ENCODE data around the gene KIAA0513.

KIAA0513 gene

DNA sequence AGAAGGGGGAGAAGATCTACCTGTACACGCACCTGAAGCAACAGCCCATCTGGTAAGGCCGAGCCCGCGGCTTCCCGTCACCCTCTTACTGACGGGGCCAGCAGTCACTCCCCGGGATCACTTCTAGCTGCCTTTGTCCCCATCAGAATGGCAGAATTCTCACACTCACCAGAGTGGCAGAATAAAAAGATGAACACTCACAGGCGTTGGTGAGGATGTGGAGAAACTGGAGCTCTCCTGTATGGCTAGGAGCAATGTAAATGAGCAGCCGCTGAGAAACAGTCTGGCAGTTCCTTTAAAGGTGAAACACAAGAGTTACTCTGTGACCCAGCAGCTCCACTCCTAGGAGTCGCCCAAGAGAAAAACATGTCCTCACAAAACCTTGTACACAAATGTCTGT is 51.4 kb downstream of the KIAA0513 start:
- H3K4me3 ChIP-seq (ENCODE audit: low read length), result no peak overlapping the region
- H3K27me3 ChIP-seq (ENCODE audit: insufficient read depth, low read length), result no peaks in the 10 kb centered on the region
- H3K36me3 ChIP-seq (ENCODE audit: insufficient read depth, low read length), result no peaks in the 10 kb centered on the region
- H3K4me1 ChIP-seq (ENCODE audit: insufficient read depth, low read length), result peaks cover 36% of the 10 kb centered on the region
- no peaks in the 10 kb centered on the region for H3K9me3 ChIP-seq (ENCODE audit: low read length)
- H2AFZ ChIP-seq (ENCODE audit: low read depth, low read length), result no peak overlapping the region

DNA sequence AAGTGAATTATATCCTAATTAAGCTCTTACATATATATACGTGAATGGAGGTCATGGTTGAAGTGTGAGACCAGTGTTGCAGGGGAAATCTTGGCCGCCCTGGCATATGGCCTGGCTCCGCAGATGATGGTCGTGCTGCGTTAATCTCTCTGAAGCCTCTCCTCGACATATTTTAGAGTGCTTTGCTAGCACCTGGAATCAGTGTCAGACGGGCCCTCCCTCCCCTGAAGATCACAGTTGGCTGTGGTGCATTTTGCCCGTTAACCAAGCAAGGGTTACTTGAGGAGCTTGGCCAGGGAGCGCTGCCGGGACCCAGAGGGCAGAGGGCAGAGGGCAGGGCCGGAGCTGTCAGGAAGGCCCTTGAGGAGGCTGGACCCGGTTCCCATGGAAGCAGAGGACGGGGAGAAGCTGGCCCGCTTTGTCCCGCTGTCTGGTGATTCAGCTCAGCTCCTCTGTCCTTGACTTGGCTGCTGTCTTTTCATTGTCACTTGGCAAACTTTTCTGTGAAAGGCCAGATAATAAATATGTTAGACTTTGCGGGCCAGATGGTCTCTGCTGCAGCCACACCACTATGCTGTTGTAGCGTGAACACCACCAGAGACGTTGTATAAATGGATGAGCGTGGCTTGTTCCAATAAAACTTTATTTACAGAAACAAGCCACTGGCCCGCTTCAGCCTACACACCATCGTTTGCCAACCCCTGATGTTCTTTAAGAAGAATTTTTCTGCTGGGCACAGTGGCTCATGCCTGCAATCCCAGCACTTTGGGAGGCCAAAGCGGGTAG is 52.4 kb downstream of the KIAA0513 start:
- no peaks in the 10 kb centered on the region for H3K36me3 ChIP-seq (ENCODE audit: insufficient read depth, low read length)
- H3K9me3 ChIP-seq (ENCODE audit: low read length), result no peaks in the 10 kb centered on the region
- H3K4me1 ChIP-seq (ENCODE audit: insufficient read depth, low read length), result peaks cover 36% of the 10 kb centered on the region
- H3K27me3 ChIP-seq (ENCODE audit: insufficient read depth, low read length), result no peaks in the 10 kb centered on the region
- H2AFZ ChIP-seq (ENCODE audit: low read depth, low read length), result no peak overlapping the region
- no peak overlapping the region for H3K4me3 ChIP-seq (ENCODE audit: low read length)

DNA sequence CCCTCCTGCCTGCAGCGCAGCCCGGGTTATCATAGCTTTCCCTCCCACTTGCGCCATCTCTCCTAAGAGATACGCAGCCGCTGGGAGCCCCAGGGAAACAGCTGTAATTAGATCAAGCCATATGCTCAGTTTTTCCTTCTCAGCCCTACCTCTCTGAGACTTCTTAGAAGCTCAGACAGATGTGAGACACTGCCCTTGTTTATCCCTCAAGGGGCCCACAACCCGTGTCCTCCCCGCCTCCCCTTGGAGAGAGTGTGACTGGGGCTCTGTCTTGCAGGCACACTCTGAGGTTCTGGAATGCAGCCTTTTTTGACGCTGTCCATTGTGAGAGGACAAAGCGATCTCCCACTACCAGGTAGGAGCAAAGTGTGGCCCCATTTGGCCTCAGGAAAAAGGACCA is 53.4 kb downstream of the KIAA0513 start:
- Histone ChIP-seq H3K27me3 (ENCODE audit: insufficient read depth, low read length) (no peaks in the 10 kb centered on the region), H3K36me3 (ENCODE audit: insufficient read depth, low read length) (no peaks in the 10 kb centered on the region), H3K9me3 (ENCODE audit: low read length) (no peaks in the 10 kb centered on the region), H3K4me3 (ENCODE audit: low read length) (no peak overlapping the region), H2AFZ (ENCODE audit: low read depth, low read length) (no peak overlapping the region), H3K4me1 (ENCODE audit: insufficient read depth, low read length) (peaks cover 36% of the 10 kb centered on the region)

DNA sequence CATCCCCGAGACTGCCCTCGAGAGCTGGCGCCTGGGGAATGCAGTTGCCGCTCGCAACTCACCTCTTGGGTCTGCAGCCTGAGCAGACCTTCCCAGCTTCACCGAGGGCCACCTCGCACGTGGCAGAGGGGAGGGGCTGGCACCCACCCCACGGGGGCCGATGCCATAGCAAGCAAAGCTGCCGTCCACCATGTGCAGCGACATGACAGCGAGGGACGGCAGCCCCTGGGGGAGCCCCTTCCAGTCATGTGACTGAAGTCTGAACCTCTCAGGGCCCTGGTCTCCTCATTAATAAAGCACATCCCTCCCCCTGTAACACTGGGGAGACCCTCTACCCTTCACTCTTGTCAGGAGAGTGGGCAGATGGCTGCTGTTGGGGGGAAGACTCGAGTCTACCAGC is 54.2 kb downstream of the KIAA0513 start:
- Histone ChIP-seq H3K4me3 (ENCODE audit: low read length) (no peak overlapping the region), H3K27me3 (ENCODE audit: insufficient read depth, low read length) (no peaks in the 10 kb centered on the region), H3K4me1 (ENCODE audit: insufficient read depth, low read length) (peaks cover 36% of the 10 kb centered on the region)

DNA sequence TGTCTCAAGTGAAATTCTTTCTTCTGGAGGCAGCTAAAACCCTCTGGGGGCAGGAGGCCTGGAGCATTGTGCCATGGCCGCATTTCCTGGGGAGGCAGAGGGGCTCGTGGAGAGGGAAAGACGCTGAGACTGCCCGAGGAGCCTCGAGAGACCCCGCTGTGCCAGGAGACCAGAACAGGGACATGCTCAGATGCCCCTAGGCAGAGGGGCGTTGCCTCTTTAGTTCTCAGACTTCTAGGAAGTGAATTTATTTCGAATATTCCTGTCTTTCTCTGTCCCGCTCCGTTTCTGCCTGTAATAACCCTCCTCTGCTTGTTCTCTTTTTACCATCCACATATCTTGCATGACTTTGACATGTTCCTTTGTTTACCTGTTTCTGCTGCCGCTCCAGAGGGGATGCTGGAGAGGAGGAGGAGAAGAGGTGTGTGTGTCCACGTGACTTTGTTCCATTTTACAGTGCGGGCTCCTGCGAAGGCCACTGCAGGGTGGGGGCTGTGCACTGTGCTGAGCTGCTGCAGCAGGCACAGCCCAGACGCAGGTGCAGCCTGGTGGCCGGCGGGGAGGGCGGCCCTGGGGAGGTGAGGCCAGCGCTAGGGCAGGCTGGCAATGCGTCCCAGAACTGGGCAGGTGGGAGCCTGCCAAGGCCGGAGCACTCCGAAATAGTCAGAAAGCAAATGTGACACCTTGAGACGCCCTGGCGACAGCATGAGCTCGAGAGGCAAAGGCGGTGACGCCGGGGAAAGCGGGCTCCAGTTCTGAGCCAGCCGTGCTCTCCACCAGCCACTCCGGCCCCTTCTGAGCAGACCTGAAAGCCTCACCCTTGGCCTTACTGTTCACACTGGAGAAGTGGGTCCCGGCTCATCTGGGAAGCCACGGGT is 54.8 kb downstream of the KIAA0513 start:
- H3K27me3 ChIP-seq (ENCODE audit: insufficient read depth, low read length), result no peaks in the 10 kb centered on the region
- peaks cover 36% of the 10 kb centered on the region for H3K4me1 ChIP-seq (ENCODE audit: insufficient read depth, low read length)
- H3K9me3 ChIP-seq (ENCODE audit: low read length), result no peaks in the 10 kb centered on the region
- H2AFZ ChIP-seq (ENCODE audit: low read depth, low read length), result no peak overlapping the region
- no peak overlapping the region for H3K4me3 ChIP-seq (ENCODE audit: low read length)
- no peaks in the 10 kb centered on the region for H3K36me3 ChIP-seq (ENCODE audit: insufficient read depth, low read length)

More for the DNA sequence above, 54.2 kb downstream of the KIAA0513 start:
- no peaks in the 10 kb centered on the region for H3K36me3 ChIP-seq (ENCODE audit: insufficient read depth, low read length)
- H3K9me3 ChIP-seq (ENCODE audit: low read length), result no peaks in the 10 kb centered on the region
- H2AFZ ChIP-seq (ENCODE audit: low read depth, low read length), result no peak overlapping the region

DNA sequence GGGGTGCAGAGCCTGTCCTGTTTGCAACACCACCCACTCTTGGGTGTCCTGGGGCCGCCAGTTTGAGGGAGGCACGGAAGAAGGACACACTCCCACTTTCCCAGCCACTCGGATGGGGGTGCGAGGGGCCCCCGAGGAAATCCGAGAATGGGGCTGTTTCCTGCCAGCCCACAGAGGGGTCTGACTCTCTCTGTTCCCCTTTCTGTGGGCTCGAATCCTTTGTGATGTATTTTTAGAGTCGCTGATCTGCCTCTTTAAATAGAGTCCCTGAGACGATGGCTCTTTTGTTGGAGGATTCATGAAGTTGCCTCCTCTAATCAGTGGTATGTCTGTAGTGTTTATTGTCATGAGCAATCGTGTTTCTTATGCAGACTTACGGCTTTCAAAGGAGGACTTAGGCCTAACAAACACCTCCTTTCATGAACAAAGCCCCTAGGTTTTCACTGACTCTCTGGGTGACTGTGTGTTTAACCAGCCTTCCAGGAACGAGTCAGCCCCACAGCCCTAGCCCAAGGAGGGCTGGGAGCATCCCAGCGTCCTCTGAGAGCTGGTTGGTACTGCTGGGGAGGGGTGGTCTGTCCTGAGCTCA is 55.5 kb downstream of the KIAA0513 start:
- Histone ChIP-seq H3K27me3 (ENCODE audit: insufficient read depth, low read length) (no peaks in the 10 kb centered on the region), H3K36me3 (ENCODE audit: insufficient read depth, low read length) (no peaks in the 10 kb centered on the region), H2AFZ (ENCODE audit: low read depth, low read length) (no peak overlapping the region), H3K9me3 (ENCODE audit: low read length) (no peaks in the 10 kb centered on the region), H3K4me3 (ENCODE audit: low read length) (no peak overlapping the region), H3K4me1 (ENCODE audit: insufficient read depth, low read length) (peaks cover 36% of the 10 kb centered on the region)

DNA sequence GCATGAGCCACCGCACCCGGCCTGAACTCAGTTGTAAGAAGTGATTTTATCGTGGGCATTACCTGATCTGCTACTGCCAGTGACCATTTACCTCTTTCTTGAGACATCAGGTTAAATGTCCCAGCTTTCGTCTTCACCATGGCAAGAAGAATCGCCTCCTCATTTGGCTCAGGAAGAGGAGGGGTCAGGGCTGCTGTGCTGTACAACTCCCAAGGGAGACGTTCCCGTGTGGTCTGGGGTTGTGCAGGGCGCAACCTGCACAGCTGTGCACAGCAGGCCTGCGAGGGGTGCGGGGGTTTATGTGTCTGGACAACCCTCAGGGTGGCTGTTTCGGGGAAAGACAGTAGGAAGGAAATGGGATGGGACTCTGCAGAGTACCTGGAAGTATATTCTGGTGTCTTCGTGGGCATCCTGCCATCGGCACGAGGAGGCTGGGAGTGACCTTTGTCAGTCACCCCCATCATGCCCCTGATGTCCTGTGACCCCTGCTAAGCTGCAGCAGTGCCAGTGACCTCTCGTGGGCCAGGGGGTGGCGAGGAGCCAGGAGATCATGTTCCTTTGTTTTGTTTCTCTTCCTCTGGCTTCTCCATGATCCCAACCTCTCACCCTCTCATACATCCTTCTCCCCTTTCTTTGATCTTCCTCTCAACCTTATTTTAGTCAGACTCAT is 57.4 kb downstream of the KIAA0513 start:
- Histone ChIP-seq H3K4me3 (ENCODE audit: low read length) (no peak overlapping the region), H3K9me3 (ENCODE audit: low read length) (no peaks in the 10 kb centered on the region), H3K4me1 (ENCODE audit: insufficient read depth, low read length) (peaks cover 43% of the 10 kb centered on the region), H2AFZ (ENCODE audit: low read depth, low read length) (no peak overlapping the region), H3K27me3 (ENCODE audit: insufficient read depth, low read length) (no peaks in the 10 kb centered on the region), H3K36me3 (ENCODE audit: insufficient read depth, low read length) (no peaks in the 10 kb centered on the region)

DNA sequence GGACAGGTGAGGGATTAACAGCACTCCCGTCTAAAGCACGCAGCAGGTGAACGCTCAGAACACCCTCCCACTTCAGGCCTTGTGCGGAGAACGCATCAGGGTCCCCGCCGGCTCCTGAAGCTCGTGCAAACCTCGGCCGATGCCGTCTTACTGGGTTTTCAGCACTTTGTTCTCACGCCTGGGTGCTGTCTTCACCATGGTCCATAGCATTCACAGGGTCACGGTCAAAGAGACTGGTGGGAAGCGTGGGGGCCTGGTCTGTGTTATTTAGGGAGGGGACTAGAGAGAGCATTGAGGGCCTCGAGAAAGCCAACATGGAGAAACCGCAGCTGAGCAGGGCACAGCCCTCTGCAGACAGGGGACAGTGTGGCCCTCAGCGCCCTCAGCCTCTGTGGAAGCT is 58.1 kb downstream of the KIAA0513 start:
- peaks cover 48% of the 10 kb centered on the region for H3K4me1 ChIP-seq (ENCODE audit: insufficient read depth, low read length)
- H3K9me3 ChIP-seq (ENCODE audit: low read length), result no peaks in the 10 kb centered on the region
- H2AFZ ChIP-seq (ENCODE audit: low read depth, low read length), result no peak overlapping the region
- H3K27me3 ChIP-seq (ENCODE audit: insufficient read depth, low read length), result no peaks in the 10 kb centered on the region
- H3K36me3 ChIP-seq (ENCODE audit: insufficient read depth, low read length), result no peaks in the 10 kb centered on the region
- H3K4me3 ChIP-seq (ENCODE audit: low read length), result no peak overlapping the region

DNA sequence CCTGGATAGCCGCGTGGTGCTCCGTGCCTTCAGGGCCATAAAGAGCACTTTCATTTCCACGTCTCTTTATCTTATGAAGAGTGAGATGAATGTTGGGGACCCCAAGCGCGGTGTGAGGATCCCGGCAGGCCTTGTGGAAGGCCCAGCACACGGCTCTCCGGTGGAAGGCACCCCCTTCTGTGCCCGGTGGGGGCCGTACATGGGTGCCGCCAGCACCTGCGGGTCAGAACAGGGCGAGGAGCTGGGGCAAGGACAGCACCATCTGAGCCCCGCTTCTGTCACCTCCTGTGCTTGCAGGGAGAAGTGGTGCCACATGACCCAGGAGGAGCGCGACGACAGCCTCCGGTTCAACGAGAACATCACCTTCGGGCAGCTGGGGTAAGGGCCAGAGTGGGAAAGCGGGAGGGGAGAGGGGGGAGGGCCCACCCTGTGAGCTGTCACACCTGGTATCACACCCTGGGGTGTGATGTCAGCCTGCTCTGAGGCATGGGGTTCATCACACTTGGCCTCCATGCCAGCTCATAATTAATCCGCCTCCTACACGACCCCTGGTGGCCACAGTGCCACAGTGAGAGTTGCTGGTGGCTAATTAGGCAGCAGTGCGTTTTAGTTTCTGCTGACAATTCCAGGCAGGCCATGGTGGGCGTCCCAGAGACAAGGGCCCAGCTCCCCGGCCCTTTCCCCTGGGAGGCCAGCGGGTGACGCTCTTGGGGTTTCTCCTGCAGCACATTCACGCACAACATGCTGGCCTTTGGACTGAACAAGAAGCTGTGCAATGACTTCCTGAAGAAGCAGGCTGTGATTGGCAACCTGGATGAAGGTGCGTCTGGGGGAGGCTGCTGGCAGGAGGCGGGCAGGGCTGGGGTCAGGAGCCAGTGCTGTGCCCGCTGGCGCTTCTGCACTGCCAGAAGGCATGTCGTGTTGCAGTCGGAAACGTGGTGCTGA is 59.0 kb downstream of the KIAA0513 start:
- no peaks in the 10 kb centered on the region for H3K9me3 ChIP-seq (ENCODE audit: low read length)
- no peaks in the 10 kb centered on the region for H3K27me3 ChIP-seq (ENCODE audit: insufficient read depth, low read length)
- no peak overlapping the region for H3K4me3 ChIP-seq (ENCODE audit: low read length)
- no peaks in the 10 kb centered on the region for H3K36me3 ChIP-seq (ENCODE audit: insufficient read depth, low read length)
- H2AFZ ChIP-seq (ENCODE audit: low read depth, low read length), result no peak overlapping the region
- peaks cover 44% of the 10 kb centered on the region for H3K4me1 ChIP-seq (ENCODE audit: insufficient read depth, low read length)

DNA sequence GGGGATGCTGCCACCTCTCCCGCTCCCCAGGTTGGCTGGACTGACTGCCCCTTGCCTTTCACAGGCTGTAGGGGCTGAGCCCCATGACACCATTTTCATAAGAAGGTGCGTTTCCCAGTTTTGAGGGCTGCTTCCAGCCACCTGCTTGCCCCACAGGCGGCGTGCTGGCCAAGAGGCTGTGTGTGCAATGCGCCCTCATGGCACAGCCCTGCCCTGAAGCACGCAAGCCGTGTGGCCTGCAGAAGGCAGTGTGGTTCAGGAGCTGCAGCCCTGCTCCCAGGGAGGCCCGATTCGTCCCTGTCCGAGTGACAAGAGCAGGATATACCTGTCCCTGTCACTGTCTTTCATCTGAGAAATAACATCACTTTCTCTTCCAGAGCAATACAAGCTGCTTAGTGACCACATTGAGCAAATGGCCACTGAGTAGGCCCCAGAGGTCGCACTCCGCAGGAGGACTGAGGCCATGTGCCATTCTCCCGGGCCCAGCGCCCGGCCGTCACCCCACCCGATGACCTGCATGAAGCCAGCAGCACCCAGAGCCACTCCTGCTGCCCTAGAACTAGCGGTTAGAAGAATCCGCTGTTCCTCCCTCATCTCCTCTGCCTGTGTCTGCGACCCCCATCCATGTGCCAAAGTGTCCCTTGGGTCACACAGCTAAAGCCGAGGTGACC is 60.4 kb downstream of the KIAA0513 start:
- H3K36me3 ChIP-seq (ENCODE audit: insufficient read depth, low read length), result no peaks in the 10 kb centered on the region
- peaks cover 30% of the 10 kb centered on the region for H3K4me1 ChIP-seq (ENCODE audit: insufficient read depth, low read length)
- H3K27me3 ChIP-seq (ENCODE audit: insufficient read depth, low read length), result no peaks in the 10 kb centered on the region
- H2AFZ ChIP-seq (ENCODE audit: low read depth, low read length), result no peak overlapping the region
- no peak overlapping the region for H3K4me3 ChIP-seq (ENCODE audit: low read length)
- H3K9me3 ChIP-seq (ENCODE audit: low read length), result no peaks in the 10 kb centered on the region

DNA sequence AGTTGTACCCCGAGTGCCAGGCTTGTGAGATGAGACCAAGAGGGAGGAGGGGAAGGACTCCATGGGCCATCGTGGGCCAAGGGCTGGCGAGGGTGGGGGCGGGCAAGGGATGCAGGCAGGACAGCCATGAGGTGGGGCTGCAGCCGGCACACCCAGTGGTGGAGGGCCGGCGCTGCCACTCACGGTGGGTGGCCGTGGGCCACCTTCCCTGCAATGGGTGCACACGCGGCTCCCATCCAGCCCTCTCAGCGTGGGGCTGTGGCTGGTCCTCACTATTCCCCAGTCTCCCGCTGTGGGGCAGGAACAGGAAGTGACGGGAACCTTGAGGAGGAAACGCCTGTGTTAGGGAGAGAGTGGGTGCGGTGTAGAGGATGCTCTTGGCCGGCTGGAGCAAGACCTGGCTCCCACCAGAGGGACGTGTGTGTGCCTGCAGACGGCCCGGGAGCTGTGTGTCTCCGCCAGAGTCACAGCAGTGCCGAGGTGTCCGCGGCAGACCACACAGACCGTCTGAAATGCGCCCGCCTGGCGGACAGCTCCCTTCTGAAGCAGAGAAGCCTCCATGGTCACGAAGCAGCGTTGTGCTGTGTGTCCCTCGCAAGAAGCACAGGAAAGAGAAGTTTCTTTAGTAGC is 61.1 kb downstream of the KIAA0513 start:
- Histone ChIP-seq H2AFZ (ENCODE audit: low read depth, low read length) (no peak overlapping the region), H3K27me3 (ENCODE audit: insufficient read depth, low read length) (no peaks in the 10 kb centered on the region), H3K36me3 (ENCODE audit: insufficient read depth, low read length) (no peaks in the 10 kb centered on the region)

More for the DNA sequence above, 61.1 kb downstream of the KIAA0513 start:
- Histone ChIP-seq H3K9me3 (ENCODE audit: low read length) (no peaks in the 10 kb centered on the region), H3K4me3 (ENCODE audit: low read length) (no peak overlapping the region), H3K4me1 (ENCODE audit: insufficient read depth, low read length) (peaks cover 23% of the 10 kb centered on the region)

Data from neuron (in vitro differentiated cells).